Measurements from ENCODE around the gene FES. TPM values are rescaled to one million over a fixed set of nuclear protein-coding genes. Genes with fewer than 3 reads are reported as not detected.
"Not testable (repeated sequence)": the region's sequence is repeated elsewhere in the genome, so short reads cannot be mapped to it uniquely, and the experiment has no call there.

Gene FES
- total and polyA plus RNA-seq, 2 donors from 2014 or later: 9.3 to 33.5 TPM

DNA sequence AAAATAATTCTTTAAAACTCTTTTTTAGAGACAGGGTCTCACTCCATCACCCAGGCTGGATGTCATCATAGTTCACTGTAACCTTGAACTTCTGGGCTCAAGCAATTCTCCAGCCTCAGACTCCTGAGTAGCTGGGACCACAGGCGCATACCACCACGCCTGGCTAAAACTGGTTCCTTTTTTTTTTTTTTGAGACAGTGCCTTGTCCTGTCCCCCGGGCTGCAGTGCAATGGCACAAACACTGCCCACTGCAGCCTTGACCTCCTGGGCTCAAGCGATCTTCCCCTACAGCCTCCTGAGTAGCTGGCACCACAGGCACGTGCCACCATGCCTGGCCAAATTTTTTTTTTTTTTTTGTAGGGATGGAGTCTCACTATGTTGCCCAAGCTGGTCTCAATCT is 39.6 kb upstream of the FES start:
- no peak for FAIRE-seq

DNA sequence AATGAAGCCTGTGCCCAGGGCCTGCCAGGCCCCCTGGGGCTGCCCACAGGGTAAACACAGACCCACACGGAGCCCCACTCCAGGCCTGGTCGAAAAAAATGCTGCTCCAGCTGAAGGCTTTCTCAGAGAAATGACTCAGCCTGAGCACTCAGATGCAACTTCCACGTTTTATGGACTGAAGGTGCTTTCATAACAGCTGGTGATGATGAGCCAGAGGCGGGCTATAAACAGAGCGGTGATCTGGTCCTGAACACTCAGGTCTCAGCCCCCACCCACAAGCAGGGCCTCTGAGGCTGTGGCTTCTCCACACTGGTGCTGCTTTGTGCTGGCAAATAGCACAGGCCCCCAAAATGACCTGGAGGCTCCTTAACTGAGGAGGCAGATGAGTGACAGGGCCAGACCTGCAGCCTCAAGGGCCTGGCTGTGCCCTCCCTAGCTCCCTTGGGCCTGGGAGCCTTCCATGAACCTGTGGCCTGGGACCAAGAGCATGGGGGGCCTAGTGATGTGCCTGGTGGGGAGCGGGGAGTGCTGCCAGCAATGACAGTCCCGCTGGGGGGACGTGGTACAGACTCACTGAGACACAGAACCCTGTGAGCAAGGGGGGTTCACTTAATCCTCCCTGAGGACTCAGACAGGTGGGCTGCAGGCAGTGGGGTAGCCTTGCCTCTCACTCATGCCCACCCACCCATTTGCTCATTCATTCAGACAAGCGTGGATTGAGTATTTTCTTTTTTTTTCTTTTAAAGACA is 38.9 kb upstream of the FES start:
- no peak for DNase-seq
- no peak overlapping the region for H3K9ac ChIP-seq (ENCODE audit: low read length in 3 of 3)
- no peaks in the 10 kb centered on the region for H3K9me3 ChIP-seq (ENCODE audit: control insufficient read depth in 2 of 3, insufficient read depth in 1 of 3, low read length in 3 of 3)

More for the DNA sequence above, 39.6 kb upstream of the FES start:
- no peak for DNase-seq
- peaks cover 0 to 2% (median 0%) of the 10 kb centered on the region in 3 donors for H3K4me1 ChIP-seq (ENCODE audit: control insufficient read depth in 2 of 3, insufficient read depth in 2 of 3, low read depth in 1 of 3, low read length in 3 of 3)
- H3K36me3 ChIP-seq (ENCODE audit: control insufficient read depth in 2 of 3, insufficient read depth in 3 of 3, low read length in 3 of 3): no peaks in the 10 kb centered on the region
- H3K9me3 ChIP-seq (ENCODE audit: control insufficient read depth in 2 of 3, insufficient read depth in 1 of 3, low read length in 3 of 3): no peaks in the 10 kb centered on the region
- intact Hi-C loops (cut with DNase I): no loop called here
- H3K9ac ChIP-seq (ENCODE audit: low read length in 3 of 3): no peak overlapping the region
- H3K4me3 ChIP-seq (ENCODE audit: low read length in 3 of 3): no peak overlapping the region
- H3K27me3 ChIP-seq (ENCODE audit: control insufficient read depth, insufficient read depth, low read length): no peaks in the 10 kb centered on the region
- TF ChIP-seq, protein P1, sequence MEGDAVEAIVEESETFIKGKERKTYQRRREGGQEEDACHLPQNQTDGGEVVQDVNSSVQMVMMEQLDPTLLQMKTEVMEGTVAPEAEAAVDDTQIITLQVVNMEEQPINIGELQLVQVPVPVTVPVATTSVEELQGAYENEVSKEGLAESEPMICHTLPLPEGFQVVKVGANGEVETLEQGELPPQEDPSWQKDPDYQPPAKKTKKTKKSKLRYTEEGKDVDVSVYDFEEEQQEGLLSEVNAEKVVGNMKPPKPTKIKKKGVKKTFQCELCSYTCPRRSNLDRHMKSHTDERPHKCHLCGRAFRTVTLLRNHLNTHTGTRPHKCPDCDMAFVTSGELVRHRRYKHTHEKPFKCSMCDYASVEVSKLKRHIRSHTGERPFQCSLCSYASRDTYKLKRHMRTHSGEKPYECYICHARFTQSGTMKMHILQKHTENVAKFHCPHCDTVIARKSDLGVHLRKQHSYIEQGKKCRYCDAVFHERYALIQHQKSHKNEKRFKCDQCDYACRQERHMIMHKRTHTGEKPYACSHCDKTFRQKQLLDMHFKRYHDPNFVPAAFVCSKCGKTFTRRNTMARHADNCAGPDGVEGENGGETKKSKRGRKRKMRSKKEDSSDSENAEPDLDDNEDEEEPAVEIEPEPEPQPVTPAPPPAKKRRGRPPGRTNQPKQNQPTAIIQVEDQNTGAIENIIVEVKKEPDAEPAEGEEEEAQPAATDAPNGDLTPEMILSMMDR (IDR thresholded peaks at IDR 0.05; ENCODE audit: borderline replicate concordance, extremely low read depth, insufficient read depth): no peak
- no peak overlapping the region for H3K27ac ChIP-seq (ENCODE audit: low read depth in 2 of 2, low read length in 2 of 2)

DNA sequence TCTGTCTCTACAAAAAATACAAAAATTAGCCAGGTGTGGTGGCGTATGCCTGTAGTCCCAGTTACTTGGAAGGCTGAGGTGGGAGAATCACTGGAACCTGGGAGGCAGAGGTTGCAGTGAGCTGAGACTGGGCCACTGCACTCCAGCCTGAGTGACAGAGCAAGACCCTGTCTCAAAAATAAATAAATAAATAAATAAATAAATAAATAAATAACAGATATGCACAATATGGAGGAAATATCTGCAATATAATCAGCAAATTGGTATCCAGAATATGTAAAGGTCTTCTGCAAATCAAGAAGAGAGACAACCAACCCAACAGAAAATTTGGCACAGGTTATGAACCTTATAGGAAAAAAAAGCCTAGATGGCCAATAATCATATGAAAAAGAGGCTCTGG is 34.9 kb upstream of the FES start:
- H3K27me3 ChIP-seq (ENCODE audit: control insufficient read depth, insufficient read depth, low read length); H3K9ac ChIP-seq (ENCODE audit: low read length in 3 of 3); DNase-seq; H3K9me3 ChIP-seq (ENCODE audit: control insufficient read depth in 2 of 3, insufficient read depth in 1 of 3, low read length in 3 of 3); H3K27ac ChIP-seq (ENCODE audit: low read depth in 2 of 2, low read length in 2 of 2); FAIRE-seq; H3K4me3 ChIP-seq (ENCODE audit: low read length in 3 of 3); H3K4me1 ChIP-seq (ENCODE audit: control insufficient read depth in 2 of 3, insufficient read depth in 2 of 3, low read depth in 1 of 3, low read length in 3 of 3); intact Hi-C loops (cut with DNase I); H3K36me3 ChIP-seq (ENCODE audit: control insufficient read depth in 2 of 3, insufficient read depth in 3 of 3, low read length in 3 of 3): not testable (repeated sequence)

More for the DNA sequence above, 38.9 kb upstream of the FES start:
- no peak for FAIRE-seq
- TF ChIP-seq, protein P1 (IDR thresholded peaks at IDR 0.05; ENCODE audit: borderline replicate concordance, extremely low read depth, insufficient read depth): no peak
- H3K27me3 ChIP-seq (ENCODE audit: control insufficient read depth, insufficient read depth, low read length): no peaks in the 10 kb centered on the region
- H3K27ac ChIP-seq (ENCODE audit: low read depth in 2 of 2, low read length in 2 of 2): no peak overlapping the region
- intact Hi-C loops (cut with DNase I): no loop called here
- no peak overlapping the region for H3K4me3 ChIP-seq (ENCODE audit: low read length in 3 of 3)
- H3K4me1 ChIP-seq (ENCODE audit: control insufficient read depth in 2 of 3, insufficient read depth in 2 of 3, low read depth in 1 of 3, low read length in 3 of 3): no peaks in the 10 kb centered on the region
- H3K36me3 ChIP-seq (ENCODE audit: control insufficient read depth in 2 of 3, insufficient read depth in 3 of 3, low read length in 3 of 3): no peaks in the 10 kb centered on the region

DNA sequence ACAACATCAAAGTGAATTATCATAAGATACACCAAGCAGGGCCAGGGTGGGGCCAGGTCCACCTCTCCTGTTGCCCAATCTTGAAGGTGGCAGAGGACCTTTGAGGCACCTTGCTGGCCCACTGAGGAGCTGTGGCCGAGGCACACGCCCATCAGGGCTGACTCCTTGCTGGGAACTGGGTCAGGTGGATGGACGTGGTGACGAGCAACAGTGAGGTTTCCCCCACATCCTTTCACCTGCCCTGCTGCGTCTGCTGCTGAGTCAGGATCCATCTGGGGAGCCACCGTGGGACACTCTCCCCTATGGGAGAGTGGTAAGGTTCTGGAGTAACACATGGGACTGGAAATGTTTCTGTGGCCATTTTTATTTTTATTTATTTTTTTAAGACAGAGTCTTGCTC is 33.2 kb upstream of the FES start:
- no peaks in the 10 kb centered on the region for H3K9me3 ChIP-seq (ENCODE audit: control insufficient read depth in 2 of 3, insufficient read depth in 1 of 3, low read length in 3 of 3)
- H3K4me3 ChIP-seq (ENCODE audit: low read length in 3 of 3): no peak overlapping the region
- H3K27me3 ChIP-seq (ENCODE audit: control insufficient read depth, insufficient read depth, low read length): no peaks in the 10 kb centered on the region
- intact Hi-C loops (cut with DNase I): no loop called here
- H3K27ac ChIP-seq (ENCODE audit: low read depth in 2 of 2, low read length in 2 of 2): no peak overlapping the region
- FAIRE-seq (no peak), DNase-seq (no peak)
- TF ChIP-seq, protein P1 (IDR thresholded peaks at IDR 0.05; ENCODE audit: borderline replicate concordance, extremely low read depth, insufficient read depth): no peak
- H3K4me1 ChIP-seq (ENCODE audit: control insufficient read depth in 2 of 3, insufficient read depth in 2 of 3, low read depth in 1 of 3, low read length in 3 of 3): no peaks in the 10 kb centered on the region
- H3K36me3 ChIP-seq (ENCODE audit: control insufficient read depth in 2 of 3, insufficient read depth in 3 of 3, low read length in 3 of 3): no peaks in the 10 kb centered on the region
- H3K9ac ChIP-seq (ENCODE audit: low read length in 3 of 3): no peak overlapping the region

Measured in kidney (tissue), 14 donors.